ENCODE measurements around the gene PRAC2.

DNA sequence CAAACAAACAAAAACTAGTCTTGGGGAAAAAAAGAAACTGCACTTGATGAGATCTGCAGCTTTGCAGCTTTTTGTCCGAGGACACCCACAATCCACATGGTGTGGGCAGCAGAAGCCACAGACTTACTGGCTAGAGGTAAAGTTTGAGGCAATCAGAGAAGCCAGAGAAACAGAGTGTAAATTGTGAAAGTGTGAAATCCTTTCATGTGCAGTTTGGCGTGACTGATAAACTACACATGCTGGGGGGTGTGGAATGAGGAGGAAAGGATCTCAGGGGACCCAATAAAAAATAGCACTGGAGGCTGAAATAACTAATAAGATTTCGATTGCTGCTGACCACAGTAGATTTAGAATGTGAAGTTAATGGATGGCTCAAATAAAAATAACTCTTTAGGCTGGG lies 48.0 kb downstream of the PRAC2 start:
- TF ChIP-seq EP300 (IDR thresholded peaks at IDR 0.05; ENCODE audit: borderline replicate concordance) (no peak), YY1 (IDR thresholded peaks at IDR 0.05; ENCODE audit: low read depth) (no peak), CREB1 (IDR thresholded peaks at IDR 0.05; ENCODE audit: low read depth) (no peak), CEBPB (IDR thresholded peaks at IDR 0.05) (no peak), RAD21 (IDR thresholded peaks at IDR 0.05; ENCODE audit: low read depth) (no peak), EGR1 (IDR thresholded peaks at IDR 0.05) (no peak), FOXM1 (IDR thresholded peaks at IDR 0.05; ENCODE audit: borderline replicate concordance, low read depth) (no peak), NFIC (IDR thresholded peaks at IDR 0.05) (no peak), TCF12 (IDR thresholded peaks at IDR 0.05; ENCODE audit: low read depth) (no peak), TAF1 (IDR thresholded peaks at IDR 0.05; ENCODE audit: low read depth) (no peak)
- TF ChIP-seq, protein P1, sequence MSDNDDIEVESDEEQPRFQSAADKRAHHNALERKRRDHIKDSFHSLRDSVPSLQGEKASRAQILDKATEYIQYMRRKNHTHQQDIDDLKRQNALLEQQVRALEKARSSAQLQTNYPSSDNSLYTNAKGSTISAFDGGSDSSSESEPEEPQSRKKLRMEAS (IDR thresholded peaks at IDR 0.05), result no peak
- TF ChIP-seq, protein P2, sequence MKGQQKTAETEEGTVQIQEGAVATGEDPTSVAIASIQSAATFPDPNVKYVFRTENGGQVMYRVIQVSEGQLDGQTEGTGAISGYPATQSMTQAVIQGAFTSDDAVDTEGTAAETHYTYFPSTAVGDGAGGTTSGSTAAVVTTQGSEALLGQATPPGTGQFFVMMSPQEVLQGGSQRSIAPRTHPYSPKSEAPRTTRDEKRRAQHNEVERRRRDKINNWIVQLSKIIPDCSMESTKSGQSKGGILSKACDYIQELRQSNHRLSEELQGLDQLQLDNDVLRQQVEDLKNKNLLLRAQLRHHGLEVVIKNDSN (IDR thresholded peaks at IDR 0.05), result no peak
- TF ChIP-seq, protein P3, sequence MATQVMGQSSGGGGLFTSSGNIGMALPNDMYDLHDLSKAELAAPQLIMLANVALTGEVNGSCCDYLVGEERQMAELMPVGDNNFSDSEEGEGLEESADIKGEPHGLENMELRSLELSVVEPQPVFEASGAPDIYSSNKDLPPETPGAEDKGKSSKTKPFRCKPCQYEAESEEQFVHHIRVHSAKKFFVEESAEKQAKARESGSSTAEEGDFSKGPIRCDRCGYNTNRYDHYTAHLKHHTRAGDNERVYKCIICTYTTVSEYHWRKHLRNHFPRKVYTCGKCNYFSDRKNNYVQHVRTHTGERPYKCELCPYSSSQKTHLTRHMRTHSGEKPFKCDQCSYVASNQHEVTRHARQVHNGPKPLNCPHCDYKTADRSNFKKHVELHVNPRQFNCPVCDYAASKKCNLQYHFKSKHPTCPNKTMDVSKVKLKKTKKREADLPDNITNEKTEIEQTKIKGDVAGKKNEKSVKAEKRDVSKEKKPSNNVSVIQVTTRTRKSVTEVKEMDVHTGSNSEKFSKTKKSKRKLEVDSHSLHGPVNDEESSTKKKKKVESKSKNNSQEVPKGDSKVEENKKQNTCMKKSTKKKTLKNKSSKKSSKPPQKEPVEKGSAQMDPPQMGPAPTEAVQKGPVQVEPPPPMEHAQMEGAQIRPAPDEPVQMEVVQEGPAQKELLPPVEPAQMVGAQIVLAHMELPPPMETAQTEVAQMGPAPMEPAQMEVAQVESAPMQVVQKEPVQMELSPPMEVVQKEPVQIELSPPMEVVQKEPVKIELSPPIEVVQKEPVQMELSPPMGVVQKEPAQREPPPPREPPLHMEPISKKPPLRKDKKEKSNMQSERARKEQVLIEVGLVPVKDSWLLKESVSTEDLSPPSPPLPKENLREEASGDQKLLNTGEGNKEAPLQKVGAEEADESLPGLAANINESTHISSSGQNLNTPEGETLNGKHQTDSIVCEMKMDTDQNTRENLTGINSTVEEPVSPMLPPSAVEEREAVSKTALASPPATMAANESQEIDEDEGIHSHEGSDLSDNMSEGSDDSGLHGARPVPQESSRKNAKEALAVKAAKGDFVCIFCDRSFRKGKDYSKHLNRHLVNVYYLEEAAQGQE (IDR thresholded peaks at IDR 0.05; ENCODE audit: low read depth), result no peak
